ENCODE data around the gene GADD45B. TPM values are rescaled to one million over a fixed set of nuclear protein-coding genes. Genes with fewer than 3 reads are reported as not detected.

GADD45B gene
- total RNA-seq, 3 donors from 2014 or later, result 136 to 301 (median 172) TPM

DNA sequence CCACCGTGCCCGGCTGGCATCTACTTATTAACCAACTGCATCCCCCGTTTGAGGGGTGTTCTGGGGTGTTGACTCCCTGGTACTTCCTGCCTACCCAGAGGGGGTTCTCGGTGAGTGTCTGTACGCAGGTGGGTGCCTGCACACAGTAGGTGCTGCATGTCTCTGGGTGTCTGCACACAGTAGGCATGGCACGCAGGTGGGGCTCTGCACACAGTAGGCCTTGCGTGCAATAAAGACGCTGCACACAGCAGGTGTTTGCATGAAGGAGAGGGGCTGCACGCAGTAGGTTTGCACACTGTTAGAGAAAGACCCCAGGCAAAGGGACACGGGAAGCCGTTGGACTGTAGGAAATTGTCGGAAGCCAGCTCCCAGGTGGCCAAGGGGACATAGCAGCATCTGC, 11.2 kb downstream of the GADD45B start:
- intact Hi-C loops (cut with DNase I; ENCODE audit: low total_unique reads), result no loop called here
- no peak overlapping the region for H3K4me3 ChIP-seq
- no peaks in the 10 kb centered on the region for H3K27me3 ChIP-seq
- no peaks in the 10 kb centered on the region for H3K36me3 ChIP-seq
- no peak for DNase-seq (ENCODE audit: low spot score in 2 of 2)
- H3K9me3 ChIP-seq, result peaks cover 11 to 15% of the 10 kb centered on the region in 2 donors
- peaks cover 0 to 20% of the 10 kb centered on the region in 2 donors for H3K4me1 ChIP-seq
- TF ChIP-seq POLR2A (IDR thresholded peaks at IDR 0.05) (no peak), POLR2AphosphoS5 (IDR thresholded peaks at IDR 0.05) (no peak)
- TF ChIP-seq, protein P1, sequence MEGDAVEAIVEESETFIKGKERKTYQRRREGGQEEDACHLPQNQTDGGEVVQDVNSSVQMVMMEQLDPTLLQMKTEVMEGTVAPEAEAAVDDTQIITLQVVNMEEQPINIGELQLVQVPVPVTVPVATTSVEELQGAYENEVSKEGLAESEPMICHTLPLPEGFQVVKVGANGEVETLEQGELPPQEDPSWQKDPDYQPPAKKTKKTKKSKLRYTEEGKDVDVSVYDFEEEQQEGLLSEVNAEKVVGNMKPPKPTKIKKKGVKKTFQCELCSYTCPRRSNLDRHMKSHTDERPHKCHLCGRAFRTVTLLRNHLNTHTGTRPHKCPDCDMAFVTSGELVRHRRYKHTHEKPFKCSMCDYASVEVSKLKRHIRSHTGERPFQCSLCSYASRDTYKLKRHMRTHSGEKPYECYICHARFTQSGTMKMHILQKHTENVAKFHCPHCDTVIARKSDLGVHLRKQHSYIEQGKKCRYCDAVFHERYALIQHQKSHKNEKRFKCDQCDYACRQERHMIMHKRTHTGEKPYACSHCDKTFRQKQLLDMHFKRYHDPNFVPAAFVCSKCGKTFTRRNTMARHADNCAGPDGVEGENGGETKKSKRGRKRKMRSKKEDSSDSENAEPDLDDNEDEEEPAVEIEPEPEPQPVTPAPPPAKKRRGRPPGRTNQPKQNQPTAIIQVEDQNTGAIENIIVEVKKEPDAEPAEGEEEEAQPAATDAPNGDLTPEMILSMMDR (IDR thresholded peaks at IDR 0.05), result no peak
- no peak overlapping the region for H3K27ac ChIP-seq

DNA sequence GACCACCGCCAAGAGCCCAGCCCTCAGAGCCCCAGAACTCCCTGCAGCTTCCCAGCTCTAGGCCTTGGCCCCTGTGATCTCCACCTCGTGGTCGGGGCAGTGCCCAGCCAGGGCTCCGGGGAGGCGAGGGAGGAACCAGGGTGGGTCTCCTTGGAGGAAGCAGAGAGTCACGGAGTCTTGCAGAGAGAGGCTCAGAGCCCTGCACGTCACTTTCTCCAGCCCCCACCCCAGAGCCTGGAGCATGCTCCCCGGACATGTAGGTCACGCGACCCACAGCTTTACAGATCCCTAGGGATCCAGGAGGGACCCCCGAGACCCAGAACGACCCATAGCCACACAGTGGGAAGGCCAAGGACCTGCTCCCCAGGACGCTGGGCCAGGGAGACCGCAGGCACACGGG, 11.9 kb downstream of the GADD45B start:
- TF ChIP-seq POLR2AphosphoS5 (IDR thresholded peaks at IDR 0.05) (no peak), POLR2A (IDR thresholded peaks at IDR 0.05) (no peak)
- TF ChIP-seq, protein P1 (IDR thresholded peaks at IDR 0.05), result no peak
- Histone ChIP-seq H3K9me3 (peaks cover 8 to 11% of the 10 kb centered on the region in 2 donors), H3K27me3 (no peaks in the 10 kb centered on the region), H3K4me3 (no peak overlapping the region), H3K4me1 (peaks cover 0 to 20% of the 10 kb centered on the region in 2 donors), H3K27ac (no peak overlapping the region), H3K36me3 (no peaks in the 10 kb centered on the region)
- intact Hi-C loops (cut with DNase I; ENCODE audit: low total_unique reads), result no loop called here
- no peak for DNase-seq (ENCODE audit: low spot score in 2 of 2)

DNA sequence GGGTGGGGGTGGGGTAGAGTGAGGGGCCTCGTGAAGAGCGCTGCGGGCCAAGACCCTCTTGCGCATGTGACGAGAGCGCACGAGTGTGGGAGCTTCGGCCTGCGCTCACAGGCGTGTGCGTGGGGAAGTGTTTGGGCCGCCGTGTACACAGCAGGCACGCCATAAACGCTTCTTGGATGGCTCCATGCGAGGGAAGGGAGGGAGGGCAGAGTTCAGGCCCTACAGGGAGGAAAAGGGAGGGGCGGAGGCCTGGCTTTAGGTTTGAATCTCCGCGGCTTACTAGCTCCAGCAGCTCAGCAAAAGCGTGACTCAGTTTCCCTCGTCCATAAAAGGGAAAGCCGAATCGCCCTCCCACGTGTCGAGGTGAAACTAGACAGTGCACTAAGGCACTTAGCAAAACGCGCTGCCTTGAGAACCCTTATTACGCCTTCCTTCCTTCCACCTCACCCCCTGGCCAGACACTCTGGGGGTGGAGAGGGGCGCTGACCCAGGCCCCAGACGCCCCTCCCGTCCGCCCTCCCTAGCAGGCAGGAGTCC, 12.5 kb downstream of the GADD45B start:
- H3K27ac ChIP-seq, result peak overlapping the region in 1 of 2 donors; percentile 63
- intact Hi-C loops (cut with DNase I; ENCODE audit: low total_unique reads), result no loop called here
- H3K4me1 ChIP-seq, result peaks cover 0 to 20% of the 10 kb centered on the region in 2 donors
- no peaks in the 10 kb centered on the region for H3K36me3 ChIP-seq
- H3K9me3 ChIP-seq, result peaks cover 2 to 4% of the 10 kb centered on the region in 2 donors
- peak overlapping the region; percentile 43 to 68 (median 45) for H3K4me3 ChIP-seq
- no peaks in the 10 kb centered on the region for H3K27me3 ChIP-seq
- DNase-seq (ENCODE audit: low spot score in 2 of 2), result no peak
- TF ChIP-seq, protein P1 (IDR thresholded peaks at IDR 0.05), result no peak
- TF ChIP-seq POLR2A (IDR thresholded peaks at IDR 0.05) (no peak), POLR2AphosphoS5 (IDR thresholded peaks at IDR 0.05) (no peak)

DNA sequence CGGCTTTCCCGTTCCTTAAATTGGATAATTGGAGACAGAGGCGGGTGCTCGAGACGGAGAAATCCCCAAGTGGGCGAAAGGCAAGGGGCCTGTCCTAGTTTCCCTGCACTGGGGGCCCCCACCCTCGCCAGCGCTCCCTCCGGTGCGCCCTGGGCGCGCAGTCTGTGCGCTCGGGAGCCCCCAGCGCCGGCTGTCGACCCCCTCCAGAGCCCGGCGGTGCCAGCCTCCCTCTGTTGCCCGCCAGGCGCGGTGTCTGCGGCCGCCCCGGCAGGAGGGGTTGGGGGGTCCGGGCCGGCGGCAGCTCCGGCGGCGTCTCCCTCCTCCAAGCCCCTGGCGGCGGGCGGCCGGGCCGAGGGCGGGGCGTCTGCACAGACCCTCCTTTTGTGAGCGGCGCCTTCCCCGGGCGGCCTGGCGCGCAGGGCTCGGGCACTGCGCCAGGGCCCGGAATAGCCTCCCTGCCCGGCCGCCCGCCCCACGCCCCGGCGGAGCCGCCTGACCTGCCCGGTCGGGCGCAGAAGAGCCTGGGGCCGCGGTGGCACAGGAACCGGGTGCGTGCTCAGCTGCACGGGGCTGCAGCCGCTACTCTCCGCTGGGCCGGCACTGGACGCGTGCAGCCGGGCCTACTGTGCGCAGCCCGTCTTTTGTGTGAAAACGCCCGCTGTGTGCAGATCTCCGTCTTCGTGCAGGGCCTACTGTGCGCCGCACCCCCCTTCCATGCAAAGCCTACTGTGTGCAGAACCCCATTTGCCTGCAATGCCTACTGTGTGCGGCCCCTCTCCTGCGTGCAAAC, 13.2 kb downstream of the GADD45B start:
- TF ChIP-seq, protein P1 (IDR thresholded peaks at IDR 0.05), result peak in 1 of 3 donors; percentile 7
- TF ChIP-seq POLR2A (IDR thresholded peaks at IDR 0.05), result no peak
- no peak for TF ChIP-seq POLR2AphosphoS5 (IDR thresholded peaks at IDR 0.05)
- H3K36me3 ChIP-seq, result no peaks in the 10 kb centered on the region
- H3K27ac ChIP-seq, result peak overlapping the region in 1 of 2 donors; percentile 63
- DNase-seq (ENCODE audit: low spot score in 2 of 2), result peak in 1 of 2 donors; percentile 73
- intact Hi-C loops (cut with DNase I; ENCODE audit: low total_unique reads), result no loop called here
- H3K27me3 ChIP-seq, result no peaks in the 10 kb centered on the region
- peaks cover 0 to 20% of the 10 kb centered on the region in 2 donors for H3K4me1 ChIP-seq
- no peaks in the 10 kb centered on the region for H3K9me3 ChIP-seq
- H3K4me3 ChIP-seq, result peak overlapping the region; percentile 43 to 68 (median 45)

DNA sequence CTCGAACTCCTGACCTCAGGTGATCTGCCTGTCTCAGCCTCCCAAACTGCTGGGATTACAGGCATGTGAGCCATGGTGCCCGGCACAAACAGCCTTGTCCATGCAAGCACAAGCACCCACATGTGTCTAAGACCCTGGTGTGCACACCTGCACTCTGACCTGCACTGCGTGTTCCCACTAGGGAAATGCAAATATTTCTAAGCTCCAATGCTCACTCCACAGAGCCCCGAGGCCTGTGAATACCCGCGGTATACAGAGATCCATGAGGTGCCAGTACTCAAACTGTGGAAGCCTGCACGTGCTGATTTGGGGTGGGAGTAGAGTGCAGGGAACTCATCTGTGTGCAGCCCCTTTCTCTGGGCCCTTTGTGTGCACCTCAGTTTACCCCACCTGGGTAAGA, 14.7 kb downstream of the GADD45B start:
- Histone ChIP-seq H3K27ac (peak overlapping the region in 1 of 2 donors; percentile 33), H3K4me3 (no peak overlapping the region), H3K4me1 (peaks cover 0 to 20% of the 10 kb centered on the region in 2 donors), H3K27me3 (no peaks in the 10 kb centered on the region), H3K36me3 (no peaks in the 10 kb centered on the region), H3K9me3 (no peaks in the 10 kb centered on the region)
- TF ChIP-seq, protein P1 (IDR thresholded peaks at IDR 0.05), result no peak
- TF ChIP-seq POLR2AphosphoS5 (IDR thresholded peaks at IDR 0.05), result no peak
- TF ChIP-seq POLR2A (IDR thresholded peaks at IDR 0.05), result no peak
- intact Hi-C loops (cut with DNase I; ENCODE audit: low total_unique reads), result no loop called here
- DNase-seq (ENCODE audit: low spot score in 2 of 2), result no peak

Data from breast epithelium (tissue), 4 donors.